ENCODE results near the gene RSPO4. TPM values are rescaled to one million over a fixed set of nuclear protein-coding genes. Genes with fewer than 3 reads are reported as not detected.

Gene RSPO4
- total and polyA plus RNA-seq, 2 donors = 0.08 TPM; not detected in 1

DNA sequence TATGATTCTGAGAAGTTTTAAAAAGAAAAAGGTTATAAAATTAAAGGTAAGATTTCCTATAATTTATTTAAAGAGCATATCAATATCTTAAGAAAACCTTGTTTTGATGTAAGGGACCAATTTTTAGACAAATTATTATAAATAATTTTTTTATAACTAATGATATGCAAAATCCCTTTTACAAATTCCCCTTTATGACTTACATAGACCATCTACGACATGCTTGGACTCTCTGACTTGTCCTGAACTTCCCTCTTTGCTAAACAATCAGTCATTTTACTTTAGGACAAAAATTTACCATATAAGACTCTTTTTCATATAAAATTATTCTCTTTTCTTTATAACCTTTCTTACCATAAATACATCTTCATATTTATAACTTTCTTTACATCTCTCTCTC, 70.7 kb downstream of the RSPO4 start:
- Histone ChIP-seq H3K4me3 (ENCODE audit: low read depth, low read length) (no peak overlapping the region), H3K36me3 (ENCODE audit: insufficient read depth) (no peaks in the 10 kb centered on the region), H3K27ac (ENCODE audit: low read depth) (no peak overlapping the region), H3K4me1 (ENCODE audit: insufficient read depth) (no peaks in the 10 kb centered on the region)
- DNase-seq (ENCODE audit: extremely low spot score) = no peak
- WGBS = 44% methylated on average over 1 of the region's 1 CpG

DNA sequence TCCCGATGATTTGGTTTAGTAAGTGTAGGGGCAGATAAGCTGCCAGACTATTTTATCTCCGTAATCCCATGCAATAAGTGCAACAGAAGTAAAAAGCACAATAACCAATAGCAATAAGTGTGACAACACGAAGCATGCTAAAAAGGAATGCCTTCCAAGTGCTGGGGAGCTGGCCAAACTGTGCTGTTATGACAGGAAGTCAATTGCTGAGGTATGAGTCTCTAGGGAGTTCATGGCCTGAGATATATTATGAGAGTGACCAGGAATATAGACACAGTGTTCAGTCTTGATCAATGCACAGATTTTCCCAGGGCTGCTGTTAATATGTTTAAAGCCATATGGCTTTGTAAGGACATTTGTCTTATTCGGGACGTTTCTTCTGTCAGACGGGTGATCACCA, 75.4 kb downstream of the RSPO4 start:
- H3K36me3 ChIP-seq (ENCODE audit: insufficient read depth) = no peaks in the 10 kb centered on the region
- 59% methylated on average over 6 of the region's 6 CpGs for WGBS
- no peaks in the 10 kb centered on the region for H3K4me1 ChIP-seq (ENCODE audit: insufficient read depth)
- no peak overlapping the region for H3K4me3 ChIP-seq (ENCODE audit: low read depth, low read length)
- no peak overlapping the region for H3K27ac ChIP-seq (ENCODE audit: low read depth)
- no peak for DNase-seq (ENCODE audit: extremely low spot score)

DNA sequence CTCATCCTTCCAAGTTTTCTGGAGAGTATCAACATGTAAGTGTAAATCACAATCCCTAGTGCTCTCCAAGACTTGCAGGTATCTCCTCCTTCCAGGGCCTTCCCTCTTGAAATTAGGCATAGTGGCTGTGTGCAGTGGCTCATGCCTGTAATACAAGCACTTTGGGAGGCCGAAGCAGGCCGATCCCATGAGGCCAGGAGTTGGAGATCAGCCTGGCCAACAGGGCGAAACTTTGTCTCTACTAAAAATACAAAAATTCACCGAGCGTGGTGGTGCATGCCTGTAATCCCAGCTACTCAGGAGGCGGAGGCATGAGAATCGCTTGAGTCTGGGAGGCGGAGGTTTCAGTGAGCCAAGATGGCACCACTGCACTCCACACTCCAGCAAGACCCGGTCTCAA, 76.6 kb downstream of the RSPO4 start:
- no peak for DNase-seq (ENCODE audit: extremely low spot score)
- Histone ChIP-seq H3K4me1 (ENCODE audit: insufficient read depth) (no peaks in the 10 kb centered on the region), H3K4me3 (ENCODE audit: low read depth, low read length) (no peak overlapping the region), H3K36me3 (ENCODE audit: insufficient read depth) (no peaks in the 10 kb centered on the region), H3K27ac (ENCODE audit: low read depth) (no peak overlapping the region)
- 93% methylated on average over 9 of the region's 9 CpGs for WGBS

DNA sequence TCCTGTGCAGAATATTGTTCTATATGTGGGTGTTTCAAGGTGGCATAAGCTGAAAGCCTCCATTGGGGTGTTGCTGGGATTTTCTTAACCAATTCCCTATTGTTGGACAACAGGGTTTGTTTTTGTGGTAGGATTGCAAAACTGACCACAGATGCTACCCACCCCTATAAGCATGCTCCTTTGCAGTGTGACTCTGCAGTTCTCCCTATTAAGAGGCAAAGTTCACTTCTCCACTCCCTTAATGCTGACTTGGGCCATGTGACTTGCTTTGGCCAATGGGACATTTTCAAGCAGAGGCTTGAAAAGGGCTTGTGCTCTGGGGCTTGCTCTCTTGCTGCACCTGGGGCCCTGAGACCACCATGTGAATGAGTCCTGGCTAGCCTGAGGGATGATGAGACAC, 77.5 kb downstream of the RSPO4 start:
- DNase-seq (ENCODE audit: extremely low spot score) = no peak
- Histone ChIP-seq H3K27ac (ENCODE audit: low read depth) (no peak overlapping the region), H3K4me3 (ENCODE audit: low read depth, low read length) (no peak overlapping the region), H3K36me3 (ENCODE audit: insufficient read depth) (no peaks in the 10 kb centered on the region), H3K4me1 (ENCODE audit: insufficient read depth) (no peaks in the 10 kb centered on the region)

GRCh38 chr20:922781-923180, 79.3 kb downstream of the RSPO4 start:
- H3K27ac ChIP-seq (ENCODE audit: low read depth) = no peak overlapping the region
- no peaks in the 10 kb centered on the region for H3K36me3 ChIP-seq (ENCODE audit: insufficient read depth)
- 53% methylated on average over 4 of the region's 4 CpGs for WGBS
- no peak overlapping the region for H3K4me3 ChIP-seq (ENCODE audit: low read depth, low read length)
- DNase-seq (ENCODE audit: extremely low spot score) = no peak
- no peaks in the 10 kb centered on the region for H3K4me1 ChIP-seq (ENCODE audit: insufficient read depth)

DNA sequence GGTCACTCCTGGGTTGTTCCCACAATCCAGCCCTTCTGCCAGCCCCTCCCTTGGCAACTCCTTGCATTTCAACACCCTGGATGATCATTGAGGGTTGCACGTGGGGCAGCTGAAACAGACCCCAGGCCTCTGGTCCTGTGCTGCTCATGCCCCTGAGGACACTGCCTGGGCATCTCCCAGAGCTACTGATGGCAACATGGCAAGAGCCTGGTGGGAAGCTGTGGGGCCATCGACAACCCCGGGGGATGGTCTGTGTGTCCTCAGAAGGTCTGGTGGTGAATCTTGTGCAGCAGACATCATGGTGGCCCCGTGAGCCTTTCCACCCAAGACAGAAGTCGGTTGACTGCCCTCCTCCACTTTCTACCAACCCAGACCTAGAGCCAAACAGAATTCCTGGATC, 81.0 kb downstream of the RSPO4 start:
- WGBS = 88% methylated on average over 5 of the region's 5 CpGs
- H3K27ac ChIP-seq (ENCODE audit: low read depth) = no peak overlapping the region

GRCh38 chr20:920311-920710, 81.8 kb downstream of the RSPO4 start:
- no peak overlapping the region for H3K27ac ChIP-seq (ENCODE audit: low read depth)
- 88% methylated on average over 4 of the region's 4 CpGs for WGBS
- H3K4me1 ChIP-seq (ENCODE audit: insufficient read depth) = no peaks in the 10 kb centered on the region
- no peaks in the 10 kb centered on the region for H3K36me3 ChIP-seq (ENCODE audit: insufficient read depth)
- H3K4me3 ChIP-seq (ENCODE audit: low read depth, low read length) = no peak overlapping the region
- DNase-seq (ENCODE audit: extremely low spot score) = no peak

More for the DNA sequence above, 81.0 kb downstream of the RSPO4 start:
- no peak overlapping the region for H3K4me3 ChIP-seq (ENCODE audit: low read depth, low read length)
- H3K36me3 ChIP-seq (ENCODE audit: insufficient read depth) = no peaks in the 10 kb centered on the region
- no peak for DNase-seq (ENCODE audit: extremely low spot score)
- no peaks in the 10 kb centered on the region for H3K4me1 ChIP-seq (ENCODE audit: insufficient read depth)

GRCh38 chr20:919491-919916, 82.6 kb downstream of the RSPO4 start:
- Histone ChIP-seq H3K36me3 (ENCODE audit: insufficient read depth) (no peaks in the 10 kb centered on the region), H3K4me1 (ENCODE audit: insufficient read depth) (no peaks in the 10 kb centered on the region), H3K27ac (ENCODE audit: low read depth) (no peak overlapping the region), H3K4me3 (ENCODE audit: low read depth, low read length) (no peak overlapping the region)
- 45% methylated on average over 5 of the region's 5 CpGs for WGBS
- DNase-seq (ENCODE audit: extremely low spot score) = no peak

DNA sequence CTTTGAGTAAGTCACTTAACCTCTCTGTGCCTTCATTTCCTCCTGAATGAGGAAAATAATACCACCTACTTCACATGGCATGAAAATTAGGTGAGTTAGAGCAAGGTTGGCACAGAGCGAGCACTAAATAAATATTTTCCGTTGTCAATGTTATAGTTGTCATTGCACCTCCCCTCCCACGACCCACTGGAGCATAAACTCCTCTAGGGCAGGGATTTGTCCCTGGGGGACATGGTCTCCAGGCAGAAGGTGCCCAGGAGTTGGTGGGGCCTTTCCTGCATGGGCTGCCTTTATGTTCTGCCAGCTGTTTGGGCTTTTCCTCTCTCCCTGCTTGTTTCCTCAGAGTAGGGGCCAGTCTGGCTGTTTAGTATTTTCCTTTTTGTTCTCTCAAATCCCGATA, 84.7 kb downstream of the RSPO4 start:
- Histone ChIP-seq H3K27ac (ENCODE audit: low read depth) (no peak overlapping the region), H3K4me3 (ENCODE audit: low read depth, low read length) (no peak overlapping the region), H3K36me3 (ENCODE audit: insufficient read depth) (no peaks in the 10 kb centered on the region), H3K4me1 (ENCODE audit: insufficient read depth) (no peaks in the 10 kb centered on the region)
- no peak for DNase-seq (ENCODE audit: extremely low spot score)
- 63% methylated on average over 4 of the region's 4 CpGs for WGBS

DNA sequence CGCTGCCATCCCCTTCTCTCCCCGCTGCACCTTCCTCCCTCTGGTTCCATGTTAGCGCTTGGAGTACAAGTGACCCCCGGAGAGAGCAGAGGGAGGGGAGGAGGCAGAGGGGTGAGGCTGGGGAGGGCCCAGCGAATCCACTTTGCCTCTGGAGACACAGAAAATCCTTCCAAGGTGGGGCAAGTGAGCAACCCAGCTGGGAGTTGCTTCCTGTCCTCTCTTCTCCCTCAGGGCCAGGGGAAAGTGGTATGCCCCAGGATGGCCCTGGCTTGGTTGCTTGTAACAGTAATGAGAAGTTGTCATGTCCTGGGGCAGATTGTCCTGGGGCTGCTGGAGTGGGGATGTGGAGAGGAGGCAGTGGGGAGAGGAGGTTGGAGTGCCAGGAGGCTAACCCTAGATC, 85.3 kb downstream of the RSPO4 start:
- Histone ChIP-seq H3K27ac (ENCODE audit: low read depth) (no peak overlapping the region), H3K4me3 (ENCODE audit: low read depth, low read length) (no peak overlapping the region), H3K36me3 (ENCODE audit: insufficient read depth) (no peaks in the 10 kb centered on the region), H3K4me1 (ENCODE audit: insufficient read depth) (no peaks in the 10 kb centered on the region)
- 36% methylated on average over 5 of the region's 5 CpGs for WGBS
- no peak for DNase-seq (ENCODE audit: extremely low spot score)

GRCh38 chr20:916125-916799, 85.8 kb downstream of the RSPO4 start, which contains the start of gene ANGPT4:
Gene ANGPT4 (minus strand): TSS chr20:916334. CDS start chr20:916214, 120 bp downstream.
- no peak for DNase-seq (ENCODE audit: extremely low spot score)
- H3K4me1 ChIP-seq (ENCODE audit: insufficient read depth) = no peaks in the 10 kb centered on the region
- H3K4me3 ChIP-seq (ENCODE audit: low read depth, low read length) = no peak within 1 kb of the TSS

GRCh38 chr20:914727-915498, 87.2 kb downstream of the RSPO4 start:
- 74% methylated on average over 15 of the region's 15 CpGs for WGBS
- DNase-seq (ENCODE audit: extremely low spot score) = no peak
- H3K36me3 ChIP-seq (ENCODE audit: insufficient read depth) = no peaks in the 10 kb centered on the region
- no peak overlapping the region for H3K27ac ChIP-seq (ENCODE audit: low read depth)
- no peaks in the 10 kb centered on the region for H3K4me1 ChIP-seq (ENCODE audit: insufficient read depth)
- no peak overlapping the region for H3K4me3 ChIP-seq (ENCODE audit: low read depth, low read length)

More at GRCh38 chr20:916125-916799, 85.8 kb downstream of the RSPO4 start, which contains the start of gene ANGPT4:
- Histone ChIP-seq H3K27ac (ENCODE audit: low read depth) (no peak within 1 kb of the TSS), H3K36me3 (ENCODE audit: insufficient read depth) (no peaks in the 10 kb centered on the region)
- 23% methylated on average over 18 of the region's 18 CpGs for WGBS

GRCh38 chr20:913306-913849, 88.7 kb downstream of the RSPO4 start:
- Histone ChIP-seq H3K4me3 (ENCODE audit: low read depth, low read length) (no peak overlapping the region), H3K36me3 (ENCODE audit: insufficient read depth) (no peaks in the 10 kb centered on the region), H3K27ac (ENCODE audit: low read depth) (no peak overlapping the region), H3K4me1 (ENCODE audit: insufficient read depth) (no peaks in the 10 kb centered on the region)
- 84% methylated on average over 5 of the region's 5 CpGs for WGBS
- DNase-seq (ENCODE audit: extremely low spot score) = no peak
